K562 (cell line): ENCODE results near the gene JPT1. TPM values are rescaled to one million over a fixed set of nuclear protein-coding genes. Genes with fewer than 3 reads are reported as not detected.

ENCODE experiments used
- ATF1 ChIP-seq, 2 experiments: fragments of 450-650 bp in 1 of 2; IDR thresholded peaks; 2 replicates each; pipeline ENCODE4 v1.6.1; 2016; ENCODE audit warnings: missing compliant biosample characterization in 1 of 2, missing genetic modification characterization in 1 of 2
- GTF2F1 ChIP-seq: IDR thresholded peaks from 2 replicates; pipeline ENCODE4 v1.6.1; 2011; ENCODE audit warnings: low read depth, low read length, improper control_type of control experiment
- KDM1A ChIP-seq, 2 experiments: fragments of 450-650 bp; IDR thresholded peaks; 2 replicates each; pipeline ENCODE4 v1.6.1; 2016; ENCODE audit warnings: mild to moderate bottlenecking in 2 of 2
- MYBL2 ChIP-seq, 2 experiments: fragments of 450-650 bp in 1 of 2; sonication (generic) in 1 of 2; formaldehyde crosslinking in 1 of 2; IDR thresholded peaks; 2 replicates each; pipeline versions ENCODE4 v1.6.1 to v1.8.1; 2017 to 2022; ENCODE audit warnings: borderline replicate concordance in 1 of 2, inconsistent platforms in 1 of 2, low read depth in 1 of 2, mild to moderate bottlenecking in 1 of 2, missing genetic modification reagents in 1 of 2, moderate library complexity in 1 of 2
- PRMT5 ChIP-seq: sonication (generic); formaldehyde crosslinking; IDR thresholded peaks from 2 replicates; pipeline ENCODE4 v1.5.0; 2020; ENCODE audit warnings: missing genetic modification reagents
- PRPF4 ChIP-seq: fragments of 200-400 bp; formaldehyde crosslinking; IDR thresholded peaks from one replicate; pipeline ENCODE4 v1.6.1; 2017; ENCODE audit warnings: low read length, low read depth, mild to moderate bottlenecking; ENCODE audit not compliant: insufficient read depth, poor library complexity, severe bottlenecking
- TBP ChIP-seq: optimal IDR thresholded peaks from 2 replicates; pipeline ENCODE3; 2011; ENCODE audit warnings: low read depth, low read length, improper control_type of control experiment
- ZNF124 ChIP-seq: sonication (generic); formaldehyde crosslinking; IDR thresholded peaks from 2 replicates; pipeline ENCODE4 v1.8.1; 2022; ENCODE audit warnings: missing genetic modification reagents
- polyA plus RNA-seq, 8 experiments: library from polyadenylated mRNA; depleted of rRNA in 4 of 8; stranded (reverse) in 5 of 8; unstranded in 3 of 8; fragments of >200 nt; fragmentation: Nextera tagmentation in 2 of 8; fragmentation: Illumina TruSeq in 1 of 8; extraction: Ambion mirVana in 2 of 8; extraction: Trizol in 1 of 8; gene quantifications; 2 replicates each; pipeline versions ENCODE4 v1.2.1 to v1.2.3, GENCODE V29; 2011 to 2014; ENCODE audit warnings: inconsistent platforms in 1 of 8, missing spikeins in 1 of 8
- total RNA-seq, 7 experiments: library from RNA; depleted of rRNA in 6 of 7; stranded (reverse); fragments of >200 nt in 6 of 7; fragmentation: Illumina TruSeq in 2 of 7; extraction: Trizol in 2 of 7; gene quantifications; 2 replicates each; pipeline versions ENCODE4 v1.2.1 to v1.2.3, GENCODE V29; 2011 to 2021; ENCODE audit warnings: low replicate concordance in 1 of 7
- TF ChIP-seq, protein P1 (sequence below): sonication (generic); formaldehyde crosslinking; IDR thresholded peaks from 2 replicates; pipeline ENCODE4 v1.8.0; 2022; ENCODE audit warnings: missing genetic modification reagents, mild to moderate bottlenecking, borderline replicate concordance
- TF ChIP-seq, protein P2 (sequence below): sonication (generic); formaldehyde crosslinking; IDR thresholded peaks from 2 replicates; pipeline ENCODE4 v1.8.1; 2023; ENCODE audit warnings: mild to moderate bottlenecking, missing genetic modification reagents, moderate library complexity
- TF ChIP-seq, protein P3 (sequence below): sonication (generic); formaldehyde crosslinking; IDR thresholded peaks from 2 replicates; pipeline ENCODE4 v1.8.1; 2023; ENCODE audit warnings: mild to moderate bottlenecking, missing genetic modification reagents

Gene JPT1
- total and polyA plus RNA-seq, 9 of the 15 experiments (the other 6 are each of a cell fraction or from before 2014, with no cell fraction given) = 56.7 to 292 (median 144) TPM

DNA sequence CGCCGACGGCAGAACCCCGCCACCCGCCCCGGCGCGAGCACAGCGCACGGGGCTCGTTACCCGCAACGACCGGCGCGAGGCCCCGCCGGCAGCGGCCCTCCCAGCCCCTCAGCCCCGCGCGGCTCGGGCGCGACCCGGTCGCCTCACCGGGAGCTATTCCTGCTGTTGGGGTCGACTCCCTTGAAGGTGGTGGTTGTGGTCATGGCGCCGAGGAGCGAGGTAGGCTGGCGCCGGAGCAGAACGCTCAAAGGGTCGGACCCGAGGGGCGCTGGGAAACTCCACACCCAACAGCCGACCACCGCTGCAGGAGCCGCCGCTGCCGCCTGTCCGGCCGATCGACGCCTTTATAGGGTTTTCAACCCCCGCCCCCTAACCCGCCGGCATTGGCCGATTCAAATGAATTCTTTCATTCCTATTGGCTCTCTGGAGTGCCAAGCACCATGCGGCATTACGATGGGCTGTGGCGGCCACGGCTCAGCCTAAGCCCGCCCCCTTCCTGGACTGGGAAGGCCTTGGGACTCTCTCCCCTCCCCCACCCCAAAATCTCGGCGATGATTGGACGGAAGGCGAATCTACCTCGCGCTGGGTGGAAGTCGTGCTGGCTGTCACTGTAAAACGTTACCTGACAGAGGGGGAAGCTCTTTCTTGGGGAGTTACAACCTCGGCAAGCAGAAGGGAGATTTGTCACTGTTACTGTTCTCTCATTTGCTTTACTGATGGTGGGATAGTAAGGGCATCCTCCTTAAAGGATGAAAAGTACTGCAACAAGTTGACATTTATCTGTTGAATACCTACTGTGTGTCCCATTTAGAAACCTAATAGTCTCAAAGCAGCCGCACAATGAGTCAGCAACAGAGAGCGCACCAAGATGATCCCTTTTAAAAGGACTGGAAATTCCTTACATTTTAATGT, at the start of gene JPT1 (continued):
- TF ChIP-seq MYBL2 (IDR thresholded peaks at IDR 0.05; ENCODE audit: low read depth) = peak; percentile 96
- TF ChIP-seq MYBL2 (CRISPR knock-in tag; IDR thresholded peaks at IDR 0.05; ENCODE audit: borderline replicate concordance) = no peak
- TF ChIP-seq GTF2F1 = peak; percentile 94
- TF ChIP-seq, protein P1, sequence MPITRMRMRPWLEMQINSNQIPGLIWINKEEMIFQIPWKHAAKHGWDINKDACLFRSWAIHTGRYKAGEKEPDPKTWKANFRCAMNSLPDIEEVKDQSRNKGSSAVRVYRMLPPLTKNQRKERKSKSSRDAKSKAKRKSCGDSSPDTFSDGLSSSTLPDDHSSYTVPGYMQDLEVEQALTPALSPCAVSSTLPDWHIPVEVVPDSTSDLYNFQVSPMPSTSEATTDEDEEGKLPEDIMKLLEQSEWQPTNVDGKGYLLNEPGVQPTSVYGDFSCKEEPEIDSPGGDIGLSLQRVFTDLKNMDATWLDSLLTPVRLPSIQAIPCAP (CRISPR knock-in tag) = no peak
- TF ChIP-seq ZNF124 (CRISPR knock-in tag) = no peak
- TF ChIP-seq, protein P2, sequence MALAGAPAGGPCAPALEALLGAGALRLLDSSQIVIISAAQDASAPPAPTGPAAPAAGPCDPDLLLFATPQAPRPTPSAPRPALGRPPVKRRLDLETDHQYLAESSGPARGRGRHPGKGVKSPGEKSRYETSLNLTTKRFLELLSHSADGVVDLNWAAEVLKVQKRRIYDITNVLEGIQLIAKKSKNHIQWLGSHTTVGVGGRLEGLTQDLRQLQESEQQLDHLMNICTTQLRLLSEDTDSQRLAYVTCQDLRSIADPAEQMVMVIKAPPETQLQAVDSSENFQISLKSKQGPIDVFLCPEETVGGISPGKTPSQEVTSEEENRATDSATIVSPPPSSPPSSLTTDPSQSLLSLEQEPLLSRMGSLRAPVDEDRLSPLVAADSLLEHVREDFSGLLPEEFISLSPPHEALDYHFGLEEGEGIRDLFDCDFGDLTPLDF (CRISPR knock-in tag) = 0 out of 2 replicates have a peak, but pooled peaks have one; percentile 49
- peak; percentile 99 for TF ChIP-seq TBP
- TF ChIP-seq KDM1A (IDR thresholded peaks at IDR 0.05) = peak; percentile 56 to 63; a peak in 3 of 4 replicates
- no peak for TF ChIP-seq PRMT5 (CRISPR knock-in tag)
- TF ChIP-seq, protein P3, sequence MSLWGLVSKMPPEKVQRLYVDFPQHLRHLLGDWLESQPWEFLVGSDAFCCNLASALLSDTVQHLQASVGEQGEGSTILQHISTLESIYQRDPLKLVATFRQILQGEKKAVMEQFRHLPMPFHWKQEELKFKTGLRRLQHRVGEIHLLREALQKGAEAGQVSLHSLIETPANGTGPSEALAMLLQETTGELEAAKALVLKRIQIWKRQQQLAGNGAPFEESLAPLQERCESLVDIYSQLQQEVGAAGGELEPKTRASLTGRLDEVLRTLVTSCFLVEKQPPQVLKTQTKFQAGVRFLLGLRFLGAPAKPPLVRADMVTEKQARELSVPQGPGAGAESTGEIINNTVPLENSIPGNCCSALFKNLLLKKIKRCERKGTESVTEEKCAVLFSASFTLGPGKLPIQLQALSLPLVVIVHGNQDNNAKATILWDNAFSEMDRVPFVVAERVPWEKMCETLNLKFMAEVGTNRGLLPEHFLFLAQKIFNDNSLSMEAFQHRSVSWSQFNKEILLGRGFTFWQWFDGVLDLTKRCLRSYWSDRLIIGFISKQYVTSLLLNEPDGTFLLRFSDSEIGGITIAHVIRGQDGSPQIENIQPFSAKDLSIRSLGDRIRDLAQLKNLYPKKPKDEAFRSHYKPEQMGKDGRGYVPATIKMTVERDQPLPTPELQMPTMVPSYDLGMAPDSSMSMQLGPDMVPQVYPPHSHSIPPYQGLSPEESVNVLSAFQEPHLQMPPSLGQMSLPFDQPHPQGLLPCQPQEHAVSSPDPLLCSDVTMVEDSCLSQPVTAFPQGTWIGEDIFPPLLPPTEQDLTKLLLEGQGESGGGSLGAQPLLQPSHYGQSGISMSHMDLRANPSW (CRISPR knock-in tag) = 0 out of 2 replicates have a peak, but pooled peaks have one; percentile 60
- TF ChIP-seq PRPF4 = peak; percentile 91
- no peak for TF ChIP-seq ATF1 (CRISPR knock-in tag; IDR thresholded peaks at IDR 0.05)
- peak; percentile 87 for TF ChIP-seq ATF1 (tag; IDR thresholded peaks at IDR 0.05)
